Measurements from ENCODE around the gene GAPDHS. TPM values are rescaled to one million over a fixed set of nuclear protein-coding genes. Genes with fewer than 3 reads are reported as not detected.

Gene GAPDHS
- total and polyA plus RNA-seq, 2 of the 13 experiments (the other 11 are each of a cell fraction or from before 2014, with no cell fraction given): not detected

GRCh38 chr19:35545001-35545854, 12.0 kb downstream of the GAPDHS start, which contains the start of gene TMEM147 (continued):
- TF ChIP-seq ZNF275 (CRISPR knock-in tag; IDR thresholded peaks at IDR 0.05; ENCODE audit: borderline replicate concordance): peak; percentile 56; the same call in 1 of the 2 replicates
- peak; percentile 82 for TF ChIP-seq ZNF501 (CRISPR knock-in tag; IDR thresholded peaks at IDR 0.05)
- peak; percentile 93; the same call in 1 of the 2 replicates for TF ChIP-seq ZNF724P (CRISPR knock-in tag; IDR thresholded peaks at IDR 0.05; ENCODE audit: borderline replicate concordance)
- no peak for TF ChIP-seq ZNF562 (CRISPR knock-in tag; IDR thresholded peaks at IDR 0.05; ENCODE audit: borderline replicate concordance)
- 0 out of 2 replicates have a peak, but pooled peaks have one; percentile 20 for TF ChIP-seq ARHGAP35 (CRISPR knock-in tag; IDR thresholded peaks at IDR 0.05; ENCODE audit: borderline replicate concordance)
- no peak; the same call in 1 of the 2 replicates for TF ChIP-seq ZHX1 (CRISPR knock-in tag; IDR thresholded peaks at IDR 0.05; ENCODE audit: low read depth)
- TF ChIP-seq NR2F2 (IDR thresholded peaks at IDR 0.05; ENCODE audit: borderline replicate concordance, low read depth): no peak
- TF ChIP-seq ELK4 (CRISPR knock-in tag; IDR thresholded peaks at IDR 0.05; ENCODE audit: borderline replicate concordance): peak; percentile 83; the same call in 1 of the 2 replicates
- TF ChIP-seq E2F1 (CRISPR knock-in tag; IDR thresholded peaks at IDR 0.05): no peak; the same call in 1 of the 2 replicates
- TF ChIP-seq KMT2A (CRISPR knock-in tag; IDR thresholded peaks at IDR 0.05): peak; percentile 82
- peak; percentile 33; the same call in 1 of the 2 replicates for TF ChIP-seq ZNF614 (CRISPR knock-in tag; IDR thresholded peaks at IDR 0.05; ENCODE audit: borderline replicate concordance)
- peak; percentile 73 for TF ChIP-seq TBX2 (CRISPR knock-in tag; IDR thresholded peaks at IDR 0.05; ENCODE audit: borderline replicate concordance)
- no peak for TF ChIP-seq ZNF672 (CRISPR knock-in tag; IDR thresholded peaks at IDR 0.05)
- peak; percentile 85 for TF ChIP-seq ATF7-NPFF (CRISPR knock-in tag; IDR thresholded peaks at IDR 0.05; ENCODE audit: low read depth)
